ENCODE data around the gene LPGAT1. TPM values are rescaled to one million over a fixed set of nuclear protein-coding genes. Genes with fewer than 3 reads are reported as not detected.

The LPGAT1 gene
- polyA plus RNA-seq, 2 of the 4 experiments (the other 2 are of a cell fraction): 32.3 to 48.0 TPM

GRCh38 chr1:211735208-211736170 lies 95.1 kb downstream of the LPGAT1 start:
- Histone ChIP-seq H3K4me1 (peaks cover 58% of the 10 kb centered on the region), H3K9me3 (no peaks in the 10 kb centered on the region), H3K4me3 (peak overlapping the region; percentile 23; the same call in 1 of the 3 replicates), H3K27ac (peak overlapping the region; percentile 90 to 92), H3K4me2 (peak overlapping the region; percentile 77)
- FAIRE-seq (peak; percentile 92), ATAC-seq (peak; percentile 89), DNase-seq (ENCODE audit: low read depth in 1 of 2, low spot score in 1 of 2) (peak; percentile 95)
- ChIA-PET CTCF (interaction anchor here (0.8 to 5.1 kb wide), 10 partner anchors 9 to 209 kb away, joined by 3 to 35 read pairs (median 4); no protein-coding TSS in a partner anchor), POLR2A (interaction anchor here (0.9 to 2.0 kb wide), 3 partner anchors 13 to 300 kb away, joined by 3 to 8 read pairs (median 3); partner anchors contain the start of genes DTL and INTS7)
- 11% methylated on average over 19 of the region's 22 CpGs for WGBS (ENCODE audit: missing lambda C conversion rate)
- TF ChIP-seq CBX8 (IDR thresholded peaks at IDR 0.05) (no peak), GATA3 (IDR thresholded peaks at IDR 0.05; ENCODE audit: borderline replicate concordance) (peak; percentile 82; the same call in 1 of the 2 replicates), NPAS2 (CRISPR knock-in tag; IDR thresholded peaks at IDR 0.05; ENCODE audit: borderline replicate concordance) (no peak), PHF8 (IDR thresholded peaks at IDR 0.05; ENCODE audit: borderline replicate concordance, low read depth) (no peak), ZFP36 (IDR thresholded peaks at IDR 0.05; ENCODE audit: borderline replicate concordance, partially characterized antibody) (no peak), EHMT2 (IDR thresholded peaks at IDR 0.05; ENCODE audit: low read depth) (no peak), BCL3 (IDR thresholded peaks at IDR 0.05) (no peak), TFCP2L1 (CRISPR knock-in tag; IDR thresholded peaks at IDR 0.05) (peak; percentile 31; the same call in 1 of the 2 replicates), SMC3 (IDR thresholded peaks at IDR 0.05) (peak; percentile 18; the same call in 2 of the 3 replicates), USF2 (IDR thresholded peaks at IDR 0.05) (no peak), HES2 (IDR thresholded peaks at IDR 0.05) (no peak), CHD2 (IDR thresholded peaks at IDR 0.05; ENCODE audit: low read length, partially characterized antibody) (no peak), CHD4 (IDR thresholded peaks at IDR 0.05; ENCODE audit: borderline replicate concordance) (no peak), TP53 (CRISPR knock-in tag; IDR thresholded peaks at IDR 0.05) (0 out of 2 replicates have a peak, but pooled peaks have one; percentile 47), MAX (IDR thresholded peaks at IDR 0.05) (peak; percentile 72), HEYL (CRISPR knock-in tag; IDR thresholded peaks at IDR 0.05) (no peak), ZC3H11A (IDR thresholded peaks at IDR 0.05) (no peak), EP300 (IDR thresholded peaks at IDR 0.05) (peak; percentile 35 to 66; a peak in 3 of 5 replicates), KDM1A (IDR thresholded peaks at IDR 0.05; ENCODE audit: low read depth) (no peak), EHF (CRISPR knock-in tag; IDR thresholded peaks at IDR 0.05) (no peak), MAZ (IDR thresholded peaks at IDR 0.05; ENCODE audit: borderline replicate concordance, low read depth, low read length) (no peak), ELK1 (IDR thresholded peaks at IDR 0.05; ENCODE audit: low read depth, low read length) (no peak), KDM5A (IDR thresholded peaks at IDR 0.05) (no peak), PBX3 (IDR thresholded peaks at IDR 0.05) (no peak), MYC (IDR thresholded peaks at IDR 0.05; ENCODE audit: borderline replicate concordance, low read length) (no peak), JUN (IDR thresholded peaks at IDR 0.05) (peak; percentile 82 to 87), HOXB13 (CRISPR knock-in tag; IDR thresholded peaks at IDR 0.05; ENCODE audit: low read depth) (no peak), POLR2A (IDR thresholded peaks at IDR 0.05; ENCODE audit: low read length) (no peak), CTCF (IDR thresholded peaks at IDR 0.05) (no peak), SREBF2 (IDR thresholded peaks at IDR 0.05) (no peak), FOXS1 (CRISPR knock-in tag; IDR thresholded peaks at IDR 0.05) (no peak), ESRRA (IDR thresholded peaks at IDR 0.05; ENCODE audit: borderline replicate concordance, low read length) (no peak), RNF2 (IDR thresholded peaks at IDR 0.05; ENCODE audit: borderline replicate concordance, low read depth) (no peak), NFE2L2 (conservative IDR thresholded peaks at IDR 0.05; ENCODE audit: low read length) (no peak), JUNB (IDR thresholded peaks at IDR 0.05) (peak; percentile 93)
